DOHH2 (cell line): ENCODE data around the gene COPS7A.

Experiments used
- H3F3A ChIP-seq: fragments of 200-600 bp; sonication (generic), shearing (Covaris generic); 2 replicates; pipeline ENCODE4 v1.6.0; 2016; ENCODE audit warnings: antibody characterized with exemption, mild to moderate bottlenecking; ENCODE audit not compliant: control insufficient read depth, insufficient read depth
- H3K27ac ChIP-seq: fragments of 200-600 bp; sonication (generic); 2 replicates; pipeline ENCODE4 v1.5.1; 2014; ENCODE audit warnings: low read depth, mild to moderate bottlenecking, low read length, moderate library complexity
- H3K27me3 ChIP-seq: fragments of 200-600 bp; sonication (generic); 2 replicates; pipeline ENCODE4 v1.6.1; 2014; ENCODE audit warnings: mild to moderate bottlenecking, low read length, mixed read lengths; ENCODE audit not compliant: control insufficient read depth
- H3K36me3 ChIP-seq: fragments of 200-600 bp; sonication (generic); 2 replicates; pipeline ENCODE4 v1.6.1; 2014; ENCODE audit warnings: mild to moderate bottlenecking, low read length, moderate library complexity, mixed read lengths; ENCODE audit not compliant: control insufficient read depth
- H3K4me1 ChIP-seq: fragments of 200-600 bp; sonication (generic); 2 replicates; pipeline ENCODE4 v1.6.1; 2014; ENCODE audit warnings: mild to moderate bottlenecking, low read length, mixed read lengths; ENCODE audit not compliant: control insufficient read depth
- H3K4me2 ChIP-seq: fragments of 200-600 bp; sonication (generic); 2 replicates; pipeline ENCODE4 v1.6.0; 2014; ENCODE audit warnings: mild to moderate bottlenecking, low read length, moderate library complexity
- H3K4me3 ChIP-seq: fragments of 200-600 bp; sonication (generic); 2 replicates; pipeline ENCODE4 v1.5.1; 2014; ENCODE audit warnings: mild to moderate bottlenecking, low read length, mixed read lengths
- H3K79me2 ChIP-seq: fragments of 200-600 bp; sonication (generic); 2 replicates; pipeline ENCODE4 v1.6.1; 2014; ENCODE audit warnings: mild to moderate bottlenecking, low read length, mixed read lengths; ENCODE audit not compliant: control insufficient read depth
- H3K9me2 ChIP-seq: fragments of 200-600 bp; sonication (generic); replicated peaks from 2 replicates; pipeline ENCODE4 v1.6.1; 2014; ENCODE audit warnings: mild to moderate bottlenecking, low read length, mixed read lengths; ENCODE audit not compliant: control insufficient read depth
- H3K9me3 ChIP-seq: fragments of 200-600 bp; sonication (generic); 2 replicates; pipeline ENCODE4 v1.6.1; 2014; ENCODE audit warnings: antibody characterized with exemption, low read length, mixed read lengths; ENCODE audit not compliant: control insufficient read depth, insufficient read depth
- H4K20me1 ChIP-seq: fragments of 200-600 bp; sonication (generic); 2 replicates; pipeline ENCODE4 v1.6.0; 2014; ENCODE audit warnings: low read depth, mild to moderate bottlenecking, antibody characterized with exemption, low read length, moderate library complexity; ENCODE audit not compliant: control insufficient read depth, insufficient read depth
- CTCF ChIP-seq: fragments of 200-600 bp; sonication (generic); IDR thresholded peaks from one replicate; pipeline ENCODE4 v1.5.1; 2014; ENCODE audit warnings: antibody characterized with exemption, mild to moderate bottlenecking, low read depth, low read length; ENCODE audit not compliant: poor library complexity, severe bottlenecking
- EZH2phosphoT487 ChIP-seq: fragments of 200-600 bp; sonication (generic); IDR thresholded peaks from 2 replicates; pipeline ENCODE4 v1.6.1; 2017; ENCODE audit warnings: borderline replicate concordance, mild to moderate bottlenecking, antibody characterized with exemption, low read length, moderate library complexity, mixed read lengths

Gene COPS7A

GRCh38 chr12:6750506-6750905 is 26.7 kb downstream of the COPS7A start:
- Histone ChIP-seq H4K20me1 (no peaks in the 10 kb centered on the region), H3K36me3 (peaks cover 61% of the 10 kb centered on the region)
- TF ChIP-seq CTCF = no peak
- no peak for TF ChIP-seq EZH2phosphoT487

GRCh38 chr12:6751767-6752166 is 27.9 kb downstream of the COPS7A start:
- no peak overlapping the region for H3K27ac ChIP-seq
- H3K9me2 ChIP-seq = no peaks in the 10 kb centered on the region
- peak overlapping the region; percentile 88 for H3K4me3 ChIP-seq
- peaks cover 13% of the 10 kb centered on the region for H3K79me2 ChIP-seq
- peak overlapping the region; percentile 98 for H3K4me2 ChIP-seq
- no peaks in the 10 kb centered on the region for H3K9me3 ChIP-seq
- no peak for TF ChIP-seq CTCF
- TF ChIP-seq EZH2phosphoT487 = no peak
- peaks cover 25% of the 10 kb centered on the region for H3K4me1 ChIP-seq
- H4K20me1 ChIP-seq = no peaks in the 10 kb centered on the region
- no peaks in the 10 kb centered on the region for H3K27me3 ChIP-seq
- peaks cover 53% of the 10 kb centered on the region for H3K36me3 ChIP-seq
- H3F3A ChIP-seq = no peaks in the 10 kb centered on the region; the same call in 1 of the 2 replicates

More at GRCh38 chr12:6750506-6750905, 26.7 kb downstream of the COPS7A start:
- Histone ChIP-seq H3K27me3 (no peaks in the 10 kb centered on the region), H3F3A (no peaks in the 10 kb centered on the region; the same call in 1 of the 2 replicates), H3K4me1 (peaks cover 37% of the 10 kb centered on the region), H3K9me2 (no peaks in the 10 kb centered on the region), H3K9me3 (no peaks in the 10 kb centered on the region), H3K79me2 (peaks cover 13% of the 10 kb centered on the region), H3K4me2 (no peak overlapping the region), H3K27ac (no peak overlapping the region), H3K4me3 (no peak overlapping the region)

GRCh38 chr12:6752167-6752920 is 28.5 kb downstream of the COPS7A start:
- Histone ChIP-seq H3K4me1 (peaks cover 27% of the 10 kb centered on the region), H3K79me2 (peaks cover 13% of the 10 kb centered on the region), H3K27me3 (no peaks in the 10 kb centered on the region), H3K9me2 (no peaks in the 10 kb centered on the region), H3K4me2 (peak overlapping the region; percentile 98), H3K9me3 (no peaks in the 10 kb centered on the region), H3F3A (no peaks in the 10 kb centered on the region; the same call in 1 of the 2 replicates), H3K4me3 (peak overlapping the region; percentile 88), H3K27ac (peak overlapping the region; percentile 90), H3K36me3 (peaks cover 47% of the 10 kb centered on the region), H4K20me1 (no peaks in the 10 kb centered on the region)
- TF ChIP-seq CTCF (no peak), EZH2phosphoT487 (no peak)
